GM03348 (cell line): ENCODE measurements around the gene HOXA3.
A peak's percentile ranks its signal among the peaks of the same experiment; 100 is the strongest.

Experiments used
- DNase-seq: peaks from one replicate; pipeline ENCODE4 v3.0.0; 2012; ENCODE audit warnings: low spot score

Gene HOXA3

GRCh38 chr7:27129729-27130539, 22.4 kb downstream of the HOXA3 start:
- peak; percentile 79 for DNase-seq

GRCh38 chr7:27128776-27129728, 23.3 kb downstream of the HOXA3 start:
- no peak for DNase-seq

- DNase-seq: no peak
Measured at GRCh38 chr7:27128034-27128433, 24.3 kb downstream of the HOXA3 start.

- no peak for DNase-seq
Measured at GRCh38 chr7:27126596-27127327, 25.6 kb downstream of the HOXA3 start.

- no peak for DNase-seq
Measured at GRCh38 chr7:27125986-27126394, 26.4 kb downstream of the HOXA3 start.

- DNase-seq: no peak
Measured at GRCh38 chr7:27124902-27125689, 27.3 kb downstream of the HOXA3 start.

- DNase-seq: no peak
Measured at GRCh38 chr7:27124096-27124901, 28.1 kb downstream of the HOXA3 start.

- no peak for DNase-seq
Measured at GRCh38 chr7:27123477-27124053, 28.8 kb downstream of the HOXA3 start.

GRCh38 chr7:27123007-27123476, 29.3 kb downstream of the HOXA3 start:
- DNase-seq: no peak

- no peak for DNase-seq
Measured at GRCh38 chr7:27122077-27122910, 30.1 kb downstream of the HOXA3 start.

GRCh38 chr7:27121684-27122076, 30.7 kb downstream of the HOXA3 start:
- no peak for DNase-seq

- no peak for DNase-seq
Measured at GRCh38 chr7:27119412-27119911, 32.9 kb downstream of the HOXA3 start.

GRCh38 chr7:27118580-27118979, 33.8 kb downstream of the HOXA3 start:
- DNase-seq: no peak

- no peak for DNase-seq
Measured at GRCh38 chr7:27117887-27118491, 34.4 kb downstream of the HOXA3 start.

GRCh38 chr7:27116962-27117886, 35.2 kb downstream of the HOXA3 start:
- DNase-seq: no peak

- DNase-seq: no peak
Measured at GRCh38 chr7:27116031-27116961, 36.1 kb downstream of the HOXA3 start.
